Measurements from ENCODE around the gene SIX3.

DNA sequence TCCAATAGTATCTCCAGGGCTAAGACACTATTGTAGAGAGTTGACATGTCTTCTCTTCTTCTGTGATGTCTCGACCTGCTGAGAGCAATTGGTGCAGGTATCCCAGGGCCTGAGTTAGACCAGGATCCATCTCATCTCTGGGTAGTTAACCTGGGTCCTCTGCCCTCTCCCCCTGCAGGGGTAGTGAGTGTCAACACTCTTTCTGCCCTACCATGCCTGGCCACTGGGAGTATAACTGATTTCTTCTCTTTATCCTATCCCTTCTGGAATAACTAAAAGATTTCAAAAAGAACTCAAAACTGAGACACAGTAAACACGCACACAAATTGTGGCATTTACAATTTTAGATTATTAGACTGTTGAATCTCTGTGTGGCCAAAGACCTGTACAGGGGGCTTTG lies 20.8 kb upstream of the SIX3 start:
- TF ChIP-seq POLR2AphosphoS5 (IDR thresholded peaks at IDR 0.05; ENCODE audit: low read depth, low read length), result no peak
- TF ChIP-seq POLR2A (IDR thresholded peaks at IDR 0.05; ENCODE audit: low read depth, low read length), result no peak

Data from GM12892 (cell line).